Measurements from ENCODE around the gene FGF2. TPM values are rescaled to one million over a fixed set of nuclear protein-coding genes. Genes with fewer than 3 reads are reported as not detected.

Gene FGF2
- total and polyA plus RNA-seq, 3 donors from 2014 or later = 3.0 to 4.9 (median 4.5) TPM

- TF ChIP-seq CTCF (IDR thresholded peaks at IDR 0.05) (no peak), POLR2A (IDR thresholded peaks at IDR 0.05) (no peak)
- Histone ChIP-seq H3K27me3 (no peaks in the 10 kb centered on the region), H3K9me3 (no peaks in the 10 kb centered on the region), H3K4me1 (no peaks in the 10 kb centered on the region), H3K27ac (no peak overlapping the region), H3K36me3 (ENCODE audit: low read depth, missing control alignments) (no peaks in the 10 kb centered on the region), H3K4me3 (no peak overlapping the region)
- intact Hi-C loops (cut with DNase I; ENCODE audit: low total_unique reads) = no loop called here
- no peak for DNase-seq
- WGBS, 2 donors = 78 to 89% methylated on average over 3 of the region's 3 CpGs
Measured at GRCh38 chr4:122900314-122900713, 73.7 kb downstream of the FGF2 start.

- Histone ChIP-seq H3K27ac (no peak overlapping the region), H3K4me1 (no peaks in the 10 kb centered on the region), H3K27me3 (no peaks in the 10 kb centered on the region), H3K4me3 (no peak overlapping the region), H3K36me3 (ENCODE audit: low read depth, missing control alignments) (no peaks in the 10 kb centered on the region), H3K9me3 (no peaks in the 10 kb centered on the region)
- TF ChIP-seq POLR2A (IDR thresholded peaks at IDR 0.05) (no peak), CTCF (IDR thresholded peaks at IDR 0.05) (no peak)
- intact Hi-C loops (cut with DNase I; ENCODE audit: low total_unique reads) = no loop called here
- WGBS, 2 donors = 67 to 77% methylated on average over 2 of the region's 2 CpGs
- no peak for DNase-seq
Measured at GRCh38 chr4:122901247-122902010, 74.8 kb downstream of the FGF2 start.

GRCh38 chr4:122903766-122904288 is 77.2 kb downstream of the FGF2 start:
- no peak overlapping the region for H3K4me3 ChIP-seq
- no peak overlapping the region for H3K27ac ChIP-seq
- DNase-seq = no peak
- H3K36me3 ChIP-seq (ENCODE audit: low read depth, missing control alignments) = no peaks in the 10 kb centered on the region
- no peaks in the 10 kb centered on the region for H3K9me3 ChIP-seq
- TF ChIP-seq POLR2A (IDR thresholded peaks at IDR 0.05) (no peak), CTCF (IDR thresholded peaks at IDR 0.05) (no peak)
- no peaks in the 10 kb centered on the region for H3K4me1 ChIP-seq
- intact Hi-C loops (cut with DNase I; ENCODE audit: low total_unique reads) = no loop called here
- H3K27me3 ChIP-seq = no peaks in the 10 kb centered on the region

- 94 to 95% methylated on average over 7 of the region's 7 CpGs for WGBS, 2 donors
- no peak for TF ChIP-seq CTCF (IDR thresholded peaks at IDR 0.05)
- TF ChIP-seq POLR2A (IDR thresholded peaks at IDR 0.05) = no peak
Measured at GRCh38 chr4:122906859-122907305, 80.3 kb downstream of the FGF2 start.

GRCh38 chr4:122908223-122908622 is 81.6 kb downstream of the FGF2 start:
- Histone ChIP-seq H3K27ac (no peak overlapping the region), H3K27me3 (no peaks in the 10 kb centered on the region), H3K4me3 (no peak overlapping the region), H3K9me3 (no peaks in the 10 kb centered on the region), H3K36me3 (ENCODE audit: low read depth, missing control alignments) (no peaks in the 10 kb centered on the region), H3K4me1 (no peaks in the 10 kb centered on the region)
- 85 to 87% methylated on average over 1 of the region's 1 CpG for WGBS, 2 donors
- TF ChIP-seq CTCF (IDR thresholded peaks at IDR 0.05) = no peak
- no peak for TF ChIP-seq POLR2A (IDR thresholded peaks at IDR 0.05)
- intact Hi-C loops (cut with DNase I; ENCODE audit: low total_unique reads) = no loop called here
- DNase-seq = no peak

More at GRCh38 chr4:122906859-122907305, 80.3 kb downstream of the FGF2 start:
- Histone ChIP-seq H3K36me3 (ENCODE audit: low read depth, missing control alignments) (no peaks in the 10 kb centered on the region), H3K4me1 (no peaks in the 10 kb centered on the region), H3K27ac (no peak overlapping the region), H3K27me3 (no peaks in the 10 kb centered on the region), H3K9me3 (no peaks in the 10 kb centered on the region), H3K4me3 (no peak overlapping the region)
- intact Hi-C loops (cut with DNase I; ENCODE audit: low total_unique reads) = no loop called here
- DNase-seq = no peak

Measured in testis (tissue), 3 donors.